DND-41 (cell line): ENCODE results near the gene LRRC14B.

Experiments used
- ATAC-seq: fragments of 200-7000 bp; cut with Tn5 transposase; 3 replicates; pipeline ENCODE4 v1.9.1; 2021; ENCODE audit warnings: low read depth; ENCODE audit not compliant: insufficient read depth
- DNase-seq: peaks from one replicate; pipeline ENCODE4 v3.0.0-alpha.2; 2020
- H2AFZ ChIP-seq: 2 replicates; pipeline ENCODE4 v1.6.0; 2012; ENCODE audit warnings: low read depth, low read length
- H3K27ac ChIP-seq: 2 replicates; pipeline ENCODE4 v1.5.1; 2012; ENCODE audit warnings: low read length, inconsistent platforms
- H3K27me3 ChIP-seq: fragments of 200-600 bp; sonication (generic); 2 replicates; pipeline ENCODE4 v1.6.0; 2012; ENCODE audit warnings: low read length, mild to moderate bottlenecking, inconsistent platforms; ENCODE audit not compliant: insufficient read depth, poor library complexity
- H3K36me3 ChIP-seq: 2 replicates; pipeline ENCODE4 v1.5.1; 2012; ENCODE audit warnings: low read length, inconsistent platforms; ENCODE audit not compliant: insufficient read depth
- H3K4me1 ChIP-seq: 2 replicates; pipeline ENCODE4 v1.5.1; 2012; ENCODE audit warnings: mild to moderate bottlenecking, low read length; ENCODE audit not compliant: insufficient read depth
- H3K4me2 ChIP-seq: 2 replicates; pipeline ENCODE4 v1.6.0; 2012; ENCODE audit warnings: mild to moderate bottlenecking, moderate library complexity, low read length, inconsistent platforms; ENCODE audit not compliant: insufficient read depth
- H3K4me3 ChIP-seq, 2 experiments: fragments of 200-600 bp in 1 of 2; shearing (Covaris generic) in 1 of 2; 2 replicates each; pipeline ENCODE4 v1.5.1; 2012 to 2016; ENCODE audit warnings: inconsistent platforms in 2 of 2, low read length in 2 of 2, mild to moderate bottlenecking in 2 of 2, low read depth in 1 of 2, moderate library complexity in 1 of 2
- H3K79me2 ChIP-seq: 2 replicates; pipeline ENCODE4 v1.6.0; 2012; ENCODE audit warnings: low read length, inconsistent platforms; ENCODE audit not compliant: insufficient read depth
- H3K9ac ChIP-seq: 2 replicates; pipeline ENCODE4 v1.6.0; 2012; ENCODE audit warnings: low read depth, mild to moderate bottlenecking, inconsistent platforms, low read length, moderate library complexity
- H3K9me3 ChIP-seq: 2 replicates; pipeline ENCODE4 v1.5.1; 2012; ENCODE audit warnings: low read length, moderate library complexity, mild to moderate bottlenecking, inconsistent platforms; ENCODE audit not compliant: insufficient read depth, severe bottlenecking
- H4K20me1 ChIP-seq: 2 replicates; pipeline ENCODE4 v1.6.0; 2012; ENCODE audit warnings: low read length; ENCODE audit not compliant: insufficient read depth
- EZH2 ChIP-seq: IDR thresholded peaks from 3 replicates; pipeline ENCODE4 v1.6.1; 2012; ENCODE audit warnings: borderline replicate concordance, low read depth, mild to moderate bottlenecking, moderate library complexity, low read length, inconsistent platforms; ENCODE audit not compliant: severe bottlenecking
- TF ChIP-seq, protein P1 (sequence below): IDR thresholded peaks from 2 replicates; pipeline ENCODE4 v1.5.1; 2012; ENCODE audit warnings: borderline replicate concordance, low read length, moderate library complexity, mild to moderate bottlenecking; ENCODE audit not compliant: poor library complexity, severe bottlenecking; ENCODE audit errors: extremely low read depth

The LRRC14B gene

DNA sequence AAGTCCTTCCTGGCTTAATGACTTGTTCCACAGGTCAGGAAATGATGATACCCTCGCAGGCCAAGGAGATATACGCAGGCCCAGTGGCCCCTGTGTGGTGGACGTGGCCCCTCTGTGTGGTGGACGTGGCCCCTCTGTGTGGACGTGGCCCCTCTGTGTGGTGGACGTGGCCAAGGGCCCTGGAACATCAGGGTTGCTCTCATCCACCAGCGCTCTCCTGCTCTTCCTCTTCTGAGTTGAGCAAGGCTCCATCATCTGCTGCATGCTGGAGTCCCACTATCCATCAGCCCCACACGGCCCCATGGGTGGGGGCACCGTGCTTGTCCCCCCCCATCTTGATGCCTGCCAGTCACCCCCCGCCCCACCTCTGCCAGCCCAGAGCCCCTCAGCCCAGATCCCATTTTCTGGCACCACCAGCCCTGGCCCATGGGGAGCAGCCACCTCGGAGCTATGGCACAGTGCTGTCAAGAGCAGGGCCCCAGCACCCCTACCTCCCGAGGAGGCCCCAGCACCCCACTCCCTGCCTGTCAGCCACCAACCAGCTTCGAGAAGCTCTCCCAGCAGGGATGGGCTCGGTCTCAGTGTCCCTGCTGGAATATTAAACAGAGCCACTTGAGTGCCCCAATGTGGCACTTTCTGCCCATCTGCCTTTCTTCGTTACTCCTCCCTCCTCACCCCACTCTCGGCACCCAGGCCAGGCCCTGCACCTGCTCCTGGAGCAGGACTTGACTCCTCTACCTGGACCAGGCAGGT, 8.1 kb downstream of the LRRC14B start:
- H3K36me3 ChIP-seq = peaks cover 19% of the 10 kb centered on the region
- H3K9ac ChIP-seq = no peak overlapping the region
- no peaks in the 10 kb centered on the region for H3K27me3 ChIP-seq
- ATAC-seq (no peak), DNase-seq (no peak)
- no peak overlapping the region for H3K4me3 ChIP-seq
- peaks cover under 1% of the 10 kb centered on the region; the same call in 1 of the 2 replicates for H3K79me2 ChIP-seq
- H3K9me3 ChIP-seq = no peaks in the 10 kb centered on the region
- H3K27ac ChIP-seq = no peak overlapping the region
- TF ChIP-seq, protein P1, sequence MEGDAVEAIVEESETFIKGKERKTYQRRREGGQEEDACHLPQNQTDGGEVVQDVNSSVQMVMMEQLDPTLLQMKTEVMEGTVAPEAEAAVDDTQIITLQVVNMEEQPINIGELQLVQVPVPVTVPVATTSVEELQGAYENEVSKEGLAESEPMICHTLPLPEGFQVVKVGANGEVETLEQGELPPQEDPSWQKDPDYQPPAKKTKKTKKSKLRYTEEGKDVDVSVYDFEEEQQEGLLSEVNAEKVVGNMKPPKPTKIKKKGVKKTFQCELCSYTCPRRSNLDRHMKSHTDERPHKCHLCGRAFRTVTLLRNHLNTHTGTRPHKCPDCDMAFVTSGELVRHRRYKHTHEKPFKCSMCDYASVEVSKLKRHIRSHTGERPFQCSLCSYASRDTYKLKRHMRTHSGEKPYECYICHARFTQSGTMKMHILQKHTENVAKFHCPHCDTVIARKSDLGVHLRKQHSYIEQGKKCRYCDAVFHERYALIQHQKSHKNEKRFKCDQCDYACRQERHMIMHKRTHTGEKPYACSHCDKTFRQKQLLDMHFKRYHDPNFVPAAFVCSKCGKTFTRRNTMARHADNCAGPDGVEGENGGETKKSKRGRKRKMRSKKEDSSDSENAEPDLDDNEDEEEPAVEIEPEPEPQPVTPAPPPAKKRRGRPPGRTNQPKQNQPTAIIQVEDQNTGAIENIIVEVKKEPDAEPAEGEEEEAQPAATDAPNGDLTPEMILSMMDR = no peak
- no peak for TF ChIP-seq EZH2
- H3K4me2 ChIP-seq = no peak overlapping the region
- no peaks in the 10 kb centered on the region for H3K4me1 ChIP-seq
- H2AFZ ChIP-seq = no peak overlapping the region
- peaks cover 28% of the 10 kb centered on the region for H4K20me1 ChIP-seq

DNA sequence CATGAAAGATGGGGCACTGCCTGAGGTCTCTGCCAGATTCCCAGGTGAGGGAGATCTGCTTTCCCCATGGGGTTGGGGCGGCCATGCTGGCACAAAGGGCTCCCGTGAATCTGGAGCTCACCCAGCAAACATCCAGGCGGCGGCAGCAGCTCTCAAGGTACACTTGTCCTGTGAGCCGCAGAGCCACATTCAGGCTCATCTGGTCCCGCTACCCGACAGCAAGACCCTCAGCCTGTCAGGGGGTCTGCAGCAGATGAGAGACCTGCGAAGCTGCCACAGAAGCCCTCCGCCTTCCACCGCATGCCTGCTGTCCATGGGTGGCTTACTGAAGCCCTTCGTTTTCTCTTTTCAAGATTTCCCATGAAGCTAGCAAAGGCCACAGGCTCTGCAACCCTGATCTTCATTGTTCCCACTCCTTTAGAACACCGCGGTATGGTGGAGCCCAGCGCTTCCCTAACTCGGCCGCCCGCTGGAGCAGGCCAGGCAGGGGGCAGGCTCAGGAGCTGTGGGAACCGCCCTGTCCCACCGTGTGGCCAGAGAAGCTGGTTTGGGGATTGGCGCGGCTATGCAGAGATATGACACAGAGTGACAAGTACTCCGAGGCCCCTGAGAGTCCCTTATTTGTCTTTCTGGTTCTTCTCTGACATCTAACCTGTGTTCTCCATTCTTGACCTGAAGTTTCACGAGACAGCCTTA, 8.8 kb downstream of the LRRC14B start:
- Histone ChIP-seq H3K27ac (no peak overlapping the region), H3K9ac (no peak overlapping the region)

DNA sequence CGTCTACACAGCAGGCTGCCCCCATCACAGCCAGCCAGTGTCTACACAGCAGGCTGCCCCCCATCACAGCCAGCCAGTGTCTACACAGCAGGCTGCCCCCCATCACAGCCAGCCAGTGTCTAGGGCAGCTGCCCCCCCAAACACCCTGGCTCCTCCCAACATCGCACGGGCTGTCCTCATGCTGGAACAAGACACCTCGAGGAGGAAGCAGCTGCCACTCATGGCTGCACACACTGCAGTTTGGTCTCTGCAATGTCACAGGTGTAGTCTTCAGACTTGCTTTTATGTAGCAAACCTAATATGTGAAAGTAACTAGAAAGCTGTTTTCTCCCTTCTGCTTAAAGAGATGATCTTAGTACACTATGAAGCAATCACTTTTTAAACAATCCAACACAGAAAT, 9.7 kb downstream of the LRRC14B start:
- Histone ChIP-seq H3K4me2 (no peak overlapping the region), H3K27me3 (no peaks in the 10 kb centered on the region), H3K79me2 (peaks cover 3% of the 10 kb centered on the region), H4K20me1 (peaks cover 34% of the 10 kb centered on the region), H3K27ac (no peak overlapping the region), H2AFZ (no peak overlapping the region), H3K36me3 (peaks cover 35% of the 10 kb centered on the region), H3K4me3 (no peak overlapping the region), H3K9me3 (no peaks in the 10 kb centered on the region), H3K4me1 (no peaks in the 10 kb centered on the region), H3K9ac (no peak overlapping the region)
- no peak for ATAC-seq
- DNase-seq = no peak
- TF ChIP-seq, protein P1 = no peak
- no peak for TF ChIP-seq EZH2

More for the DNA sequence above, 8.8 kb downstream of the LRRC14B start:
- no peak for TF ChIP-seq EZH2
- TF ChIP-seq, protein P1 = no peak
- Histone ChIP-seq H3K4me1 (no peaks in the 10 kb centered on the region), H4K20me1 (peaks cover 28% of the 10 kb centered on the region), H3K4me3 (no peak overlapping the region), H3K9me3 (no peaks in the 10 kb centered on the region), H3K36me3 (peaks cover 26% of the 10 kb centered on the region), H3K79me2 (peaks cover 3% of the 10 kb centered on the region; the same call in 1 of the 2 replicates), H2AFZ (no peak overlapping the region), H3K27me3 (no peaks in the 10 kb centered on the region), H3K4me2 (no peak overlapping the region)
- ATAC-seq (no peak), DNase-seq (no peak)
